GM12878 (cell line): ENCODE data around the gene SERPINE3. TPM values are rescaled to one million over a fixed set of nuclear protein-coding genes. Genes with fewer than 3 reads are reported as not detected.

Experiments used
- ATAC-seq: fragments of 200-7000 bp; cut with Tn5 transposase; 3 replicates; pipeline ENCODE4 v1.9.1; 2020; ENCODE audit warnings: mild to moderate bottlenecking, moderate library complexity
- BruUV-seq: library from RNA; stranded (reverse); fragments of 400-500 nt; replicated peaks from 2 replicates; lab custom pipeline; 2021; lab: Mats Ljungman, UMichigan
- CTCF ChIA-PET: fragments of 300-600 bp; sonication (Branson Sonifier 250); formaldehyde crosslinking; extraction: SDS; loops from one replicate; lab custom pipeline; 2021; ENCODE audit warnings: inconsistent platforms; lab: Yijun Ruan, JAX
- POLR2A ChIA-PET: fragments of 350-600 bp; formaldehyde crosslinking; extraction: SDS; loops from one replicate; lab custom pipeline; 2021; ENCODE audit warnings: inconsistent platforms; lab: Charles Lee
- RAD21 ChIA-PET: fragments of 300-600 bp; sonication (Branson Sonifier 250); formaldehyde crosslinking; loops from one replicate; lab custom pipeline; 2023; ENCODE audit warnings: antibody characterized with exemption; ENCODE audit not compliant: unreplicated experiment; lab: Charles Lee
- SMC1A ChIA-PET: fragments of 300-600 bp; sonication (Branson Sonifier 250); formaldehyde crosslinking; loops from one replicate; lab custom pipeline; 2023; ENCODE audit not compliant: unreplicated experiment, uncharacterized antibody; lab: Charles Lee
- DNase-seq: peaks from one replicate; pipeline ENCODE4 v3.0.0-alpha.2; 2011; ENCODE audit warnings: low read depth, low spot score
- FAIRE-seq: peaks from 3 replicates; lab custom pipeline; 2011; peaks lifted over from hg19 to GRCh38; lab: Jason Lieb, UNC
- H2AFZ ChIP-seq: 2 replicates; pipeline ENCODE4 v1.6.0; 2011; ENCODE audit warnings: low read depth, low read length, control low read depth; ENCODE audit not compliant: control insufficient read depth
- H3K27ac ChIP-seq: 2 replicates; pipeline ENCODE4 v1.5.1; 2011; ENCODE audit warnings: control low read depth; ENCODE audit not compliant: control insufficient read depth, insufficient read depth
- H3K27me3 ChIP-seq, 2 experiments: replicated peaks in 1 of 2; 2 replicates each; pipeline versions ENCODE4 v1.6.0 to v1.6.1; 2011; ENCODE audit warnings: low read length in 1 of 2; ENCODE audit not compliant: control insufficient read depth in 2 of 2, insufficient read depth in 2 of 2
- H3K36me3 ChIP-seq, 2 experiments: 2 replicates each; pipeline ENCODE4 v1.5.1; 2011; ENCODE audit warnings: low read length in 1 of 2; ENCODE audit not compliant: control insufficient read depth in 2 of 2, insufficient read depth in 2 of 2
- H3K4me1 ChIP-seq: 2 replicates; pipeline ENCODE4 v1.6.1; 2011; ENCODE audit warnings: mild to moderate bottlenecking, low read length, moderate library complexity, mixed read lengths; ENCODE audit not compliant: control insufficient read depth, insufficient read depth
- H3K4me2 ChIP-seq: 2 replicates; pipeline ENCODE4 v1.6.0; 2011; ENCODE audit warnings: control low read depth; ENCODE audit not compliant: control insufficient read depth, insufficient read depth
- H3K4me3 ChIP-seq: fragments of 200-600 bp; sonication (generic); 2 replicates; pipeline ENCODE4 v1.5.1; 2016
- H3K79me2 ChIP-seq: 2 replicates; pipeline ENCODE4 v1.6.0; 2011; ENCODE audit warnings: low read length; ENCODE audit not compliant: control insufficient read depth, insufficient read depth
- H3K9ac ChIP-seq: 2 replicates; pipeline ENCODE4 v1.8.0; 2011; ENCODE audit warnings: low read length, control low read depth, mixed read lengths; ENCODE audit not compliant: control insufficient read depth, insufficient read depth
- H3K9me3 ChIP-seq: replicated peaks from 3 replicates; pipeline ENCODE4 v1.5.1; 2011; ENCODE audit warnings: mild to moderate bottlenecking, low read length; ENCODE audit not compliant: control insufficient read depth, insufficient read depth
- H4K20me1 ChIP-seq: 2 replicates; pipeline ENCODE4 v1.6.0; 2011; ENCODE audit not compliant: control insufficient read depth, insufficient read depth
- ASH2L ChIP-seq: fragments of 300-600, 200-600 bp; sonication (generic); IDR thresholded peaks from 2 replicates; pipeline ENCODE4 v1.6.1; 2017; ENCODE audit warnings: low read depth, mild to moderate bottlenecking, borderline replicate concordance
- BHLHE40 ChIP-seq, 2 experiments: fragments of 450-650 bp in 1 of 2; IDR thresholded peaks; 2 replicates each; pipeline ENCODE4 v1.6.1; 2011 to 2017; ENCODE audit warnings: low read depth in 2 of 2, borderline replicate concordance in 1 of 2, improper control_type of control experiment in 1 of 2, low read length in 1 of 2, mild to moderate bottlenecking in 1 of 2
- EZH2 ChIP-seq: IDR thresholded peaks from 2 replicates; pipeline ENCODE4 v1.6.1; 2012; ENCODE audit warnings: low read depth, mild to moderate bottlenecking, control low read depth, inconsistent platforms, low read length, borderline replicate concordance; ENCODE audit not compliant: control insufficient read depth
- PAX8 ChIP-seq: fragments of 450-650 bp; IDR thresholded peaks from 2 replicates; pipeline ENCODE4 v1.6.1; 2017; ENCODE audit warnings: mild to moderate bottlenecking, moderate library complexity
- TARDBP ChIP-seq: IDR thresholded peaks from 2 replicates; pipeline ENCODE4 v1.6.1; 2016; ENCODE audit warnings: borderline replicate concordance
- YY1 ChIP-seq: IDR thresholded peaks from 2 replicates; pipeline ENCODE4 v1.6.1; 2011; ENCODE audit warnings: low read depth, mild to moderate bottlenecking, low read length
- ZNF622 ChIP-seq: fragments of 450-650 bp; IDR thresholded peaks from 2 replicates; pipeline ENCODE4 v1.6.1; 2017; ENCODE audit warnings: mild to moderate bottlenecking, inconsistent platforms
- WGBS: methylation state at CpG from one replicate; pipeline ENCODE4 v1.1.6; 2016; ENCODE audit warnings: low lambda C conversion rate; ENCODE audit not compliant: insufficient replicate concordance, insufficient coverage; ENCODE audit errors: missing lambda C conversion rate; 5-methylcytosine and 5-hydroxymethylcytosine counted together
- in situ Hi-C: fragments of 300-500 bp; cut with MboI; formaldehyde crosslinking; loops from 9 replicates; pipeline ENCODE4 v1.14.3; 2018; ENCODE audit warnings: mixed read lengths
- intact Hi-C: fragments of 100-400 bp; cut with micrococcal nuclease; formaldehyde crosslinking; loops from one replicate; pipeline ENCODE4 v1.14.2; 2022; ENCODE audit not compliant: unreplicated experiment
- polyA plus RNA-seq, 11 experiments: library from polyadenylated mRNA; depleted of rRNA in 4 of 11; unstranded in 6 of 11; stranded (reverse) in 5 of 11; fragments of >200 nt; fragmentation: Nextera tagmentation in 4 of 11; fragmentation: Illumina TruSeq in 1 of 11; extraction: Ambion mirVana in 4 of 11; extraction: Trizol in 1 of 11; gene quantifications; 1 replicate in 1 of 11; 2 replicates in 10 of 11; pipeline versions ENCODE4 v1.2.1 to v1.2.3, GENCODE V29; 2011 to 2016; ENCODE audit warnings: inconsistent platforms in 2 of 11, missing spikeins in 2 of 11, low read depth in 1 of 11
- total RNA-seq, 4 experiments: library from RNA; depleted of rRNA in 3 of 4; stranded (reverse); fragments of >200 nt in 3 of 4; fragmentation: Illumina TruSeq in 1 of 4; extraction: Trizol in 1 of 4; gene quantifications; 2 replicates each; pipeline versions ENCODE4 v1.2.1 to v1.2.3, GENCODE V29; 2013 to 2021

The SERPINE3 gene
- total and polyA plus RNA-seq, 10 of the 15 experiments (the other 5 are each of a cell fraction or from before 2014, with no cell fraction given) = 0.19 TPM; not detected in 9

DNA sequence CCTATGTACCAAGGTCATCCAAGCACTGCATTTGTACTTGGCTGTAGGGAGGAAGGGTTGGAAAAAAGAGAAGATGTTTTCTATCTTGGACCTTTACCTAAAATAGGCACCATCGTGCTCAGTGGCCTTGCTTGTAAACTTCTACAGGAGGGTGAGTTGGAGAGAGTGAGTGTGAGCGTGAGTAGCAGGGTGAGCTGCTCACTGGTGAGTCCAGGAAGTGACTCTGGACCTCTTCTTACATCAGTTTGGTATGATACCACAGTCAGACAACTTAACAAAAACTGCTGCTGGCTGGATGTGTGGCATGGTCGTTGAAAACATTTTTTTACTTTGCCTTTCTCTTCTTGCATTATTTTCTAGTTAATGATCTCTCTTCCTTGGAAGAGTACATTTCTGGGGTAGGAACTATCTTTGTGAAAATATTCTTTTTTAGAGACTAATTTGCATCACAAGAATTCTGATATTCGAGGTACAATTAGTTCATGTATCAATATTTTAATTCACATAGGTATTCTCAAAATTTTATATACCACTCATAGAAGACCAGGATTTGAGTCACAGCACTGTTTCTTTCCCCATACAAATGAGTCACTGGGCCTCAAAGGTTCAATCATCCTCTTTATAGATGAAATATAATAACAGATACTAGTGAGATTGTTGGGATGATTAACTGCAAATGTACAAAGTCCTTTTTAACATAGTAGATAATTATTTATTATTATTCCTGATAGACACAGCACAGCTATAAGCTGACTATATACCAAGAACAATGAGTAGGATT, 651 bp downstream of the SERPINE3 start:
- intact Hi-C loops = no loop called here
- H3K27ac ChIP-seq = no peak overlapping the region
- H3K36me3 ChIP-seq = no peaks in the 10 kb centered on the region
- ATAC-seq (no peak), FAIRE-seq (no peak), DNase-seq (no peak)
- H3K79me2 ChIP-seq = no peaks in the 10 kb centered on the region
- no peaks in the 10 kb centered on the region for H3K27me3 ChIP-seq
- ChIA-PET CTCF (no interaction called here), RAD21 (no interaction called here), SMC1A (no interaction called here), POLR2A (interaction anchor here (0.5 kb wide), 1 partner anchor 485 kb away, joined by 3 read pairs; no protein-coding TSS in a partner anchor)
- H3K4me1 ChIP-seq = no peaks in the 10 kb centered on the region
- no peak overlapping the region for H2AFZ ChIP-seq
- H3K4me3 ChIP-seq = no peak overlapping the region
- no peak for TF ChIP-seq YY1
- TF ChIP-seq PAX8 = no peak
- no peak for TF ChIP-seq EZH2
- TF ChIP-seq TARDBP = no peak
- no peak for TF ChIP-seq ASH2L
- TF ChIP-seq ZNF622 = no peak
- no peak for TF ChIP-seq BHLHE40 (IDR thresholded peaks at IDR 0.05; ENCODE audit: borderline replicate concordance in 1 of 2, low read depth in 2 of 2, low read length in 1 of 2)
- H4K20me1 ChIP-seq = no peaks in the 10 kb centered on the region
- H3K4me2 ChIP-seq = no peak overlapping the region
- 31% methylated on average over 4 of the region's 4 CpGs for WGBS
- no peaks in the 10 kb centered on the region for H3K9me3 ChIP-seq
- BruUV-seq = no TSS peak
- H3K9ac ChIP-seq = no peak overlapping the region
- in situ Hi-C loops = no loop called here
